Measurements from ENCODE around the gene CCDC61.

DNA sequence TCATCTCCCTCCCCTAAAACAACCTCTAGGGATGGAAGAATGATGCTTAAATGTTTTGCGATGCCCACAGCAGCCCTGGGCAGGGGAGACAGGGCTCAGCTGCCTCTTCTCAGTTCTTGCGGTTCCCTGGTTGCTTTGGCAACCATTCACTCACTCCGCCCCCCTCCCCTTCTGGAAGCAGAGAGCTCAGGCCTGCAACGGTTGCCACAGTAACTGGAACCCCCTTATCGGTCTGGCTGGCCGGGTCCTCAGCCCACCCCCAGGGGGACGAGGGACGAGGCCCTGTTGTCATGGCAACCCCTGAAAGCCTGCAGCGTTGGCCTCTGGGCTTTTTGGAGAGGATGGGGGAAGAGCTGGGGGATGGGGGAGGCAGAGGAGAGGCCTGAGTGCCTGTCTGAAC lies 41.1 kb upstream of the CCDC61 start:
- TF ChIP-seq, protein P1, sequence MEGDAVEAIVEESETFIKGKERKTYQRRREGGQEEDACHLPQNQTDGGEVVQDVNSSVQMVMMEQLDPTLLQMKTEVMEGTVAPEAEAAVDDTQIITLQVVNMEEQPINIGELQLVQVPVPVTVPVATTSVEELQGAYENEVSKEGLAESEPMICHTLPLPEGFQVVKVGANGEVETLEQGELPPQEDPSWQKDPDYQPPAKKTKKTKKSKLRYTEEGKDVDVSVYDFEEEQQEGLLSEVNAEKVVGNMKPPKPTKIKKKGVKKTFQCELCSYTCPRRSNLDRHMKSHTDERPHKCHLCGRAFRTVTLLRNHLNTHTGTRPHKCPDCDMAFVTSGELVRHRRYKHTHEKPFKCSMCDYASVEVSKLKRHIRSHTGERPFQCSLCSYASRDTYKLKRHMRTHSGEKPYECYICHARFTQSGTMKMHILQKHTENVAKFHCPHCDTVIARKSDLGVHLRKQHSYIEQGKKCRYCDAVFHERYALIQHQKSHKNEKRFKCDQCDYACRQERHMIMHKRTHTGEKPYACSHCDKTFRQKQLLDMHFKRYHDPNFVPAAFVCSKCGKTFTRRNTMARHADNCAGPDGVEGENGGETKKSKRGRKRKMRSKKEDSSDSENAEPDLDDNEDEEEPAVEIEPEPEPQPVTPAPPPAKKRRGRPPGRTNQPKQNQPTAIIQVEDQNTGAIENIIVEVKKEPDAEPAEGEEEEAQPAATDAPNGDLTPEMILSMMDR (IDR thresholded peaks at IDR 0.05 in 4 of 5, conservative IDR thresholded peaks at IDR 0.05 in 1 of 5), result no peak
- TF ChIP-seq POLR2A (IDR thresholded peaks at IDR 0.05), result no peak

Data from gastrocnemius medialis (tissue), 4 donors.